HG03460 (cell line): ENCODE data around the gene DLL3.

ENCODE experiments used
- ATAC-seq: cut with Tn5 transposase; IDR thresholded peaks from one replicate; pipeline ENCODE4 v1.9.1; 2021; ENCODE audit not compliant: unreplicated experiment

DLL3 gene

GRCh38 chr19:39550197-39550596, 51.5 kb downstream of the DLL3 start:
- no peak for ATAC-seq

GRCh38 chr19:39553082-39553652, 54.4 kb downstream of the DLL3 start:
- ATAC-seq, result no peak

- ATAC-seq, result no peak
These were observed 56.1 kb downstream of the DLL3 start for GRCh38 chr19:39554701-39555311.

GRCh38 chr19:39555883-39556282, 57.1 kb downstream of the DLL3 start:
- no peak for ATAC-seq
